ENCODE results near the gene SYNPR.

The SYNPR gene

DNA sequence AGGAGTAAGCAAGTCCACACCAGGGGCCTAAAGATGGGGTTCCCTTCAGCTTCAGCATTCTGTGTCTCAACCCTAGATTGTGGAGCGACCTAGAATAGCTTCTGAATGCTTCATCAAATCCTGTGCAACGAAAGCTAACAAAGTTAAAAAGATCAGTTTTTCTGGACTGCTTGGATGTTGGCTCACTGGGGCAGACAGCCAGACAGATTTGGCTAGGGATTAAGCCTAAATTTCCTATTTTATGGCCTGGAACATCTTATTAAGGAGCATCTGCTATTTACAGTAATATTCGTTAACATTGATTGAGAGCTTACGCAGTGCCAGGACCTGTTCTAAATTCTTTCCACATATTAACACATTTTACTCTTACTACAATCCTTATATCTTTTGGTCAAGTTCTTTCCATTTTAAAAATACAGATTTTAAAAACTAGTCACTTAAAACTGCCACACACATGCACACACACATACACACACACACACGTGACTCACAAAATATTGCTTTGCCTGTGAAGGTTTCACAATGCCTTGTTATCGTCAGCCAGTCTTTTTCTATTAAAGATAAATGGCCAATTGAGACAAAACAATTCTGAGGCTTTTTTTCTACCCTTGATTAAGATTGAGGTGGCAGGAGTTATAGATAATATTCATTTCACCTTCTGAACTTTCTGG, 201.0 kb downstream of the SYNPR start:
- H2AFZ ChIP-seq (ENCODE audit: low read depth, low read length), result no peak overlapping the region
- no peaks in the 10 kb centered on the region for H3K9me3 ChIP-seq (ENCODE audit: insufficient read depth, low read length, severe bottlenecking)
- no peak overlapping the region for H3K9ac ChIP-seq (ENCODE audit: low read depth, low read length)
- no peak overlapping the region for H3K4me3 ChIP-seq (ENCODE audit: low read depth in 1 of 2, low read length in 2 of 2)
- no peaks in the 10 kb centered on the region for H3K36me3 ChIP-seq (ENCODE audit: insufficient read depth, low read length)
- no peaks in the 10 kb centered on the region for H3K4me1 ChIP-seq (ENCODE audit: insufficient read depth, low read length)
- no peaks in the 10 kb centered on the region for H4K20me1 ChIP-seq (ENCODE audit: insufficient read depth, low read length)
- ATAC-seq (ENCODE audit: insufficient read depth, low read depth) (no peak), DNase-seq (no peak)
- no peaks in the 10 kb centered on the region for H3K27me3 ChIP-seq (ENCODE audit: insufficient read depth, low read length, poor library complexity)
- H3K27ac ChIP-seq (ENCODE audit: low read length), result no peak overlapping the region
- no peak overlapping the region for H3K4me2 ChIP-seq (ENCODE audit: insufficient read depth, low read length)
- H3K79me2 ChIP-seq (ENCODE audit: insufficient read depth, low read length), result no peaks in the 10 kb centered on the region
- TF ChIP-seq, protein P1, sequence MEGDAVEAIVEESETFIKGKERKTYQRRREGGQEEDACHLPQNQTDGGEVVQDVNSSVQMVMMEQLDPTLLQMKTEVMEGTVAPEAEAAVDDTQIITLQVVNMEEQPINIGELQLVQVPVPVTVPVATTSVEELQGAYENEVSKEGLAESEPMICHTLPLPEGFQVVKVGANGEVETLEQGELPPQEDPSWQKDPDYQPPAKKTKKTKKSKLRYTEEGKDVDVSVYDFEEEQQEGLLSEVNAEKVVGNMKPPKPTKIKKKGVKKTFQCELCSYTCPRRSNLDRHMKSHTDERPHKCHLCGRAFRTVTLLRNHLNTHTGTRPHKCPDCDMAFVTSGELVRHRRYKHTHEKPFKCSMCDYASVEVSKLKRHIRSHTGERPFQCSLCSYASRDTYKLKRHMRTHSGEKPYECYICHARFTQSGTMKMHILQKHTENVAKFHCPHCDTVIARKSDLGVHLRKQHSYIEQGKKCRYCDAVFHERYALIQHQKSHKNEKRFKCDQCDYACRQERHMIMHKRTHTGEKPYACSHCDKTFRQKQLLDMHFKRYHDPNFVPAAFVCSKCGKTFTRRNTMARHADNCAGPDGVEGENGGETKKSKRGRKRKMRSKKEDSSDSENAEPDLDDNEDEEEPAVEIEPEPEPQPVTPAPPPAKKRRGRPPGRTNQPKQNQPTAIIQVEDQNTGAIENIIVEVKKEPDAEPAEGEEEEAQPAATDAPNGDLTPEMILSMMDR (IDR thresholded peaks at IDR 0.05; ENCODE audit: borderline replicate concordance, extremely low read depth, low read length, poor library complexity, severe bottlenecking), result no peak
- no peak for TF ChIP-seq EZH2 (IDR thresholded peaks at IDR 0.05; ENCODE audit: borderline replicate concordance, low read depth, low read length, severe bottlenecking)

GRCh38 chr3:63479661-63480035, 201.5 kb downstream of the SYNPR start:
- H3K36me3 ChIP-seq (ENCODE audit: insufficient read depth, low read length), result no peaks in the 10 kb centered on the region
- no peak overlapping the region for H3K27ac ChIP-seq (ENCODE audit: low read length)
- no peaks in the 10 kb centered on the region for H3K9me3 ChIP-seq (ENCODE audit: insufficient read depth, low read length, severe bottlenecking)
- no peak for TF ChIP-seq EZH2 (IDR thresholded peaks at IDR 0.05; ENCODE audit: borderline replicate concordance, low read depth, low read length, severe bottlenecking)
- TF ChIP-seq, protein P1 (IDR thresholded peaks at IDR 0.05; ENCODE audit: borderline replicate concordance, extremely low read depth, low read length, poor library complexity, severe bottlenecking), result no peak
- H3K4me2 ChIP-seq (ENCODE audit: insufficient read depth, low read length), result no peak overlapping the region
- H3K4me1 ChIP-seq (ENCODE audit: insufficient read depth, low read length), result no peaks in the 10 kb centered on the region
- H3K27me3 ChIP-seq (ENCODE audit: insufficient read depth, low read length, poor library complexity), result no peaks in the 10 kb centered on the region
- no peaks in the 10 kb centered on the region for H4K20me1 ChIP-seq (ENCODE audit: insufficient read depth, low read length)
- H3K4me3 ChIP-seq (ENCODE audit: low read depth in 1 of 2, low read length in 2 of 2), result no peak overlapping the region
- DNase-seq (no peak), ATAC-seq (ENCODE audit: insufficient read depth, low read depth) (no peak)
- no peak overlapping the region for H3K9ac ChIP-seq (ENCODE audit: low read depth, low read length)
- no peak overlapping the region for H2AFZ ChIP-seq (ENCODE audit: low read depth, low read length)
- no peaks in the 10 kb centered on the region for H3K79me2 ChIP-seq (ENCODE audit: insufficient read depth, low read length)

DNA sequence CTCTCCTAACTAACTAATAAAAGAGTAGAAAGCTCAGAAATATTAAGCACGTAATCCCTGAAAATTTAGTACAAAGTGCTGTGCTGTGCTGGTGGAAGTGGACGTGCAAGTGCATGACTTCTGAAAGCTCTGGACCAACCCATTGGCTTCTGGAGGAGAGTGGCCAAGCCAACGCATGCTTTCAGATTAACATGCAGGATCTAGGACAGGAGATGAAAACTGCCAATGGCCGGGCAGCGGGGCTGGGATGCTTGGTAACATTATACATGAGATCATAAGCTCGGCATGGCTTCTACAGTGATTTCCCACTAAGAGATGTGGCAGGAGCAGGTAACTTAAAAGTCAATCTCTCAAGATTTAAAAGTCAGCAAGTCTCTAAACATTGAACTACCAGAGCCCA, 203.5 kb downstream of the SYNPR start:
- Histone ChIP-seq H3K27me3 (ENCODE audit: insufficient read depth, low read length, poor library complexity) (no peaks in the 10 kb centered on the region), H3K4me1 (ENCODE audit: insufficient read depth, low read length) (no peaks in the 10 kb centered on the region), H2AFZ (ENCODE audit: low read depth, low read length) (no peak overlapping the region), H3K4me3 (ENCODE audit: low read depth in 1 of 2, low read length in 2 of 2) (no peak overlapping the region), H4K20me1 (ENCODE audit: insufficient read depth, low read length) (no peaks in the 10 kb centered on the region), H3K27ac (ENCODE audit: low read length) (no peak overlapping the region), H3K4me2 (ENCODE audit: insufficient read depth, low read length) (no peak overlapping the region), H3K79me2 (ENCODE audit: insufficient read depth, low read length) (no peaks in the 10 kb centered on the region), H3K36me3 (ENCODE audit: insufficient read depth, low read length) (no peaks in the 10 kb centered on the region), H3K9ac (ENCODE audit: low read depth, low read length) (no peak overlapping the region), H3K9me3 (ENCODE audit: insufficient read depth, low read length, severe bottlenecking) (no peaks in the 10 kb centered on the region)
- ATAC-seq (ENCODE audit: insufficient read depth, low read depth) (no peak), DNase-seq (no peak)
- TF ChIP-seq, protein P1 (IDR thresholded peaks at IDR 0.05; ENCODE audit: borderline replicate concordance, extremely low read depth, low read length, poor library complexity, severe bottlenecking), result no peak
- TF ChIP-seq EZH2 (IDR thresholded peaks at IDR 0.05; ENCODE audit: borderline replicate concordance, low read depth, low read length, severe bottlenecking), result no peak
